Measurements from ENCODE around the gene OMG. TPM values are rescaled to one million over a fixed set of nuclear protein-coding genes. Genes with fewer than 3 reads are reported as not detected.

Gene OMG
- total and polyA plus RNA-seq, 2 donors (not counting 3 experiments of a cell fraction or from before 2014, with no cell fraction given), result 0.86 TPM; not detected in 1

- Histone ChIP-seq H3K36me3 (ENCODE audit: control insufficient read depth in 2 of 2, extremely low read depth in 1 of 2, insufficient read depth in 2 of 2, low read length in 2 of 2) (no peaks in the 10 kb centered on the region), H3K4me3 (replicated peaks in 1 of 3; ENCODE audit: insufficient read depth in 1 of 3, low read depth in 1 of 3, low read length in 3 of 3) (no peak overlapping the region), H3K9ac (replicated peaks; ENCODE audit: extremely low read depth, insufficient read depth, low read length) (no peak overlapping the region), H4K20me1 (replicated peaks; ENCODE audit: control insufficient read depth, extremely low read depth, insufficient read depth, low read length) (no peaks in the 10 kb centered on the region), H3K4me2 (ENCODE audit: insufficient read depth, low read length) (no peak overlapping the region), H3K4me1 (ENCODE audit: control insufficient read depth, extremely low read depth, insufficient read depth, low read length) (peaks cover 24% of the 10 kb centered on the region), H3K9me1 (replicated peaks; ENCODE audit: control insufficient read depth, extremely low read depth, insufficient read depth, low read length) (no peaks in the 10 kb centered on the region), H3K9me3 (replicated peaks; ENCODE audit: control insufficient read depth, insufficient read depth, low read length) (no peaks in the 10 kb centered on the region), H3K27ac (ENCODE audit: insufficient read depth, low read depth, low read length) (no peak overlapping the region), H2AFZ (ENCODE audit: low read depth, low read length) (no peak overlapping the region), H3K79me2 (ENCODE audit: control insufficient read depth, insufficient read depth, low read length) (no peaks in the 10 kb centered on the region), H3K27me3 (ENCODE audit: control insufficient read depth in 2 of 2, insufficient read depth in 2 of 2, low read length in 2 of 2) (no peaks in the 10 kb centered on the region)
- intact Hi-C loops (cut with micrococcal nuclease), result no loop called here
- FAIRE-seq, result no peak
- ChIA-PET CTCF (interaction anchor here (1.4 kb wide), 1 partner anchor 10 kb away, joined by 3 read pairs; no protein-coding TSS in a partner anchor), POLR2A (no interaction called here)
- BruUV-seq (replicated peaks), result no TSS peak
- peak; percentile 4 for DNase-seq (ENCODE audit: low read depth, low spot score)
- TF ChIP-seq MYC (IDR thresholded peaks at IDR 0.05; ENCODE audit: low read depth, low read length) (no peak), FOS (IDR thresholded peaks at IDR 0.05; ENCODE audit: borderline replicate concordance, insufficient read depth, low read length) (no peak), CTCF (IDR thresholded peaks at IDR 0.05; ENCODE audit: extremely low read depth in 1 of 2, insufficient read depth in 1 of 2, low read depth in 1 of 2, low read length in 2 of 2) (no peak), MAX (IDR thresholded peaks at IDR 0.05; ENCODE audit: insufficient read depth, insufficient read length) (no peak), GATA2 (IDR thresholded peaks at IDR 0.05; ENCODE audit: insufficient read depth, insufficient read length, low read depth, low read length) (no peak), EZH2 (IDR thresholded peaks at IDR 0.05; ENCODE audit: borderline replicate concordance, low read depth, low read length, severe bottlenecking) (no peak), POLR2A (IDR thresholded peaks at IDR 0.05; ENCODE audit: low read depth, low read length) (no peak), POLR2AphosphoS5 (IDR thresholded peaks at IDR 0.05; ENCODE audit: insufficient read depth, low read depth, low read length) (no peak), JUN (IDR thresholded peaks at IDR 0.05; ENCODE audit: borderline replicate concordance, insufficient read depth, insufficient read length, low read depth) (no peak)
- dilution Hi-C loops (cut with MboI; ENCODE audit: extremely low pct_ligation_motif_present, low sequenced_read_pairs), result no loop called here
Observed at GRCh38 chr17:31318298-31318801, 21.3 kb upstream of the OMG start.
